Measurements from ENCODE around the gene SYT14. TPM values are rescaled to one million over a fixed set of nuclear protein-coding genes. Genes with fewer than 3 reads are reported as not detected.

Gene SYT14
- total and polyA plus RNA-seq, 2 of the 4 experiments (the other 2 are of a cell fraction), result 0.14 to 1.3 TPM

DNA sequence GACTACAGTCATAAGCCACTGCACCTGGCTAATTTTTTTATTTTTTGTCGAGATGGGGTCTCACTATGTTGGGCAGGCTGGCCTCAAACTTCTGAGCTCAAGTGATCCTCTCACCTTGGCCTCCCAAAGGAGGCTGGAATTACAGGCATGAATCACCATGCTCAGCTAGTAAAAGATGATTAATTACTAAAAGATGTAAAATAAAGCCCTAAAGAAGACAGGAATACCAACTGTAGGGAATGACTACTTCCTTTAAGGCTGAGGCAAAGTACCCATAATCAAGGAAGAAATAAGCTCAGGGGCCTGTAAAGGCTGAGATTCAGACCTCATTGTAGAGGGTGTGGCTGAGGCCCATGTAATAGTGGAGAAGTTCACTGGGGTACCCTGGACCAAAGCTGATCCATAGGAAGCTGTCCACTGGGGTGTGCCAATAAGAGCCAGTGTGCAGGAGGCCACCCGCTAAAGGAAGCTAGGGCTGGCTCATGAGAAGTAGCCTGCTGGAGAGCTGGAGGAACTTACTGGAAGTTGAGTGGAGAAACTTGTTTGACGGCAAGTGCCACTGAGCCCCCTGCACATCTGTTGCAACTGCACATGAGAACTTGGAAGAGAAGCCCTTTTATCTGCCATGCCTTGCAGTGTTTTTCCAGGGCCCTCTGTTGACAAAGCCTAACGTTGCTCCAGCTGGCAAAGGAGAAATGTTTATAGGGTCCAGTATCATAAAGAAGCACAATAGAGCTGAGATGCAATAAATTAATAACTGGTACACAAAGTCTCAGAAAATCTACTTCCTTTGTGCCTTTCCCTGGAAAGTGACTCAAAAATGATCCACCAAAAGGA is 276.8 kb downstream of the SYT14 start:
- BruUV-seq (replicated peaks), result no TSS peak
- Histone ChIP-seq H2AFZ (replicated peaks; ENCODE audit: low read length, poor library complexity) (no peak overlapping the region), H4K20me1 (ENCODE audit: insufficient read depth, low read length) (no peaks in the 10 kb centered on the region), H3K4me3 (ENCODE audit: insufficient read depth, low read depth, low read length) (no peak overlapping the region), H3K9me1 (ENCODE audit: insufficient read depth, low read length) (no peaks in the 10 kb centered on the region), H3K9me3 (ENCODE audit: control insufficient read depth, insufficient read depth, low read length) (no peaks in the 10 kb centered on the region), H3K4me2 (ENCODE audit: low read depth, low read length) (no peak overlapping the region), H2BK5ac (ENCODE audit: low read depth, low read length, poor library complexity, severe bottlenecking) (no peak overlapping the region), H2BK120ac (ENCODE audit: low read depth, low read length) (no peak overlapping the region), H3K56ac (ENCODE audit: extremely low read depth, insufficient read depth, low read length) (no peak overlapping the region), H3K14ac (replicated peaks; ENCODE audit: low read depth, low read length) (no peak overlapping the region; the same call in 1 of the 2 replicates), H3K9ac (ENCODE audit: low read depth, low read length) (no peak overlapping the region), H4K91ac (ENCODE audit: insufficient read depth, low read depth, low read length) (no peak overlapping the region), H3K27me3 (ENCODE audit: control insufficient read depth, insufficient read depth, low read length) (no peaks in the 10 kb centered on the region), H2AK5ac (ENCODE audit: low read depth, low read length) (no peak overlapping the region), H4K8ac (ENCODE audit: low read depth in 2 of 2, low read length in 2 of 2) (no peak overlapping the region), H4K5ac (ENCODE audit: low read depth, low read length) (no peak overlapping the region), H3K36me3 (ENCODE audit: control insufficient read depth, insufficient read depth, low read length) (no peaks in the 10 kb centered on the region), H3K79me1 (ENCODE audit: low read depth in 1 of 2, low read length in 2 of 2) (no peaks in the 10 kb centered on the region), H3K4ac (ENCODE audit: low read depth, low read length) (no peak overlapping the region), H3K27ac (ENCODE audit: insufficient read depth, low read length) (no peak overlapping the region), H2BK20ac (ENCODE audit: low read depth, low read length) (no peak overlapping the region), H3K18ac (ENCODE audit: low read depth, low read length) (no peak overlapping the region), H2BK15ac (ENCODE audit: low read depth, low read length) (no peak overlapping the region), H2AK9ac (replicated peaks; ENCODE audit: low read depth, low read length, poor library complexity) (no peak overlapping the region), H3K4me1 (ENCODE audit: control insufficient read depth, insufficient read depth, low read length) (no peaks in the 10 kb centered on the region), H3K23ac (ENCODE audit: low read depth, low read length) (no peak overlapping the region)
- ATAC-seq (ENCODE audit: low read depth) (no peak), DNase-seq (no peak)
- dilution Hi-C loops (cut with HindIII; ENCODE audit: low sequenced_read_pairs, unreplicated experiment) (no loop called here), in situ Hi-C loops (cut with MboI; ENCODE audit: low sequenced_read_pairs) (no loop called here), intact Hi-C loops (cut with micrococcal nuclease) (no loop called here)
- TF ChIP-seq RCOR1 (IDR thresholded peaks at IDR 0.05; ENCODE audit: insufficient replicate concordance, low read length), result no peak
- no peak for TF ChIP-seq CHD1 (IDR thresholded peaks at IDR 0.05; ENCODE audit: low read depth, low read length)
- no peak for TF ChIP-seq CEBPB (IDR thresholded peaks at IDR 0.05; ENCODE audit: low read depth, low read length)
- TF ChIP-seq, protein P1, sequence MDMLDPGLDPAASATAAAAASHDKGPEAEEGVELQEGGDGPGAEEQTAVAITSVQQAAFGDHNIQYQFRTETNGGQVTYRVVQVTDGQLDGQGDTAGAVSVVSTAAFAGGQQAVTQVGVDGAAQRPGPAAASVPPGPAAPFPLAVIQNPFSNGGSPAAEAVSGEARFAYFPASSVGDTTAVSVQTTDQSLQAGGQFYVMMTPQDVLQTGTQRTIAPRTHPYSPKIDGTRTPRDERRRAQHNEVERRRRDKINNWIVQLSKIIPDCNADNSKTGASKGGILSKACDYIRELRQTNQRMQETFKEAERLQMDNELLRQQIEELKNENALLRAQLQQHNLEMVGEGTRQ (IDR thresholded peaks at IDR 0.05; ENCODE audit: low read depth, low read length), result no peak
- TF ChIP-seq MAZ (IDR thresholded peaks at IDR 0.05; ENCODE audit: borderline replicate concordance, low read depth, low read length), result no peak
- TF ChIP-seq FOS (IDR thresholded peaks at IDR 0.05; ENCODE audit: low read depth, low read length), result no peak
- TF ChIP-seq SMC3 (IDR thresholded peaks at IDR 0.05; ENCODE audit: low read depth, low read length), result no peak
- TF ChIP-seq, protein P2, sequence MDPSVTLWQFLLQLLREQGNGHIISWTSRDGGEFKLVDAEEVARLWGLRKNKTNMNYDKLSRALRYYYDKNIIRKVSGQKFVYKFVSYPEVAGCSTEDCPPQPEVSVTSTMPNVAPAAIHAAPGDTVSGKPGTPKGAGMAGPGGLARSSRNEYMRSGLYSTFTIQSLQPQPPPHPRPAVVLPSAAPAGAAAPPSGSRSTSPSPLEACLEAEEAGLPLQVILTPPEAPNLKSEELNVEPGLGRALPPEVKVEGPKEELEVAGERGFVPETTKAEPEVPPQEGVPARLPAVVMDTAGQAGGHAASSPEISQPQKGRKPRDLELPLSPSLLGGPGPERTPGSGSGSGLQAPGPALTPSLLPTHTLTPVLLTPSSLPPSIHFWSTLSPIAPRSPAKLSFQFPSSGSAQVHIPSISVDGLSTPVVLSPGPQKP (IDR thresholded peaks at IDR 0.05; ENCODE audit: borderline replicate concordance, low read depth, low read length), result no peak
- no peak for TF ChIP-seq RFX5 (IDR thresholded peaks at IDR 0.05; ENCODE audit: low read depth, low read length)
- TF ChIP-seq, protein P3, sequence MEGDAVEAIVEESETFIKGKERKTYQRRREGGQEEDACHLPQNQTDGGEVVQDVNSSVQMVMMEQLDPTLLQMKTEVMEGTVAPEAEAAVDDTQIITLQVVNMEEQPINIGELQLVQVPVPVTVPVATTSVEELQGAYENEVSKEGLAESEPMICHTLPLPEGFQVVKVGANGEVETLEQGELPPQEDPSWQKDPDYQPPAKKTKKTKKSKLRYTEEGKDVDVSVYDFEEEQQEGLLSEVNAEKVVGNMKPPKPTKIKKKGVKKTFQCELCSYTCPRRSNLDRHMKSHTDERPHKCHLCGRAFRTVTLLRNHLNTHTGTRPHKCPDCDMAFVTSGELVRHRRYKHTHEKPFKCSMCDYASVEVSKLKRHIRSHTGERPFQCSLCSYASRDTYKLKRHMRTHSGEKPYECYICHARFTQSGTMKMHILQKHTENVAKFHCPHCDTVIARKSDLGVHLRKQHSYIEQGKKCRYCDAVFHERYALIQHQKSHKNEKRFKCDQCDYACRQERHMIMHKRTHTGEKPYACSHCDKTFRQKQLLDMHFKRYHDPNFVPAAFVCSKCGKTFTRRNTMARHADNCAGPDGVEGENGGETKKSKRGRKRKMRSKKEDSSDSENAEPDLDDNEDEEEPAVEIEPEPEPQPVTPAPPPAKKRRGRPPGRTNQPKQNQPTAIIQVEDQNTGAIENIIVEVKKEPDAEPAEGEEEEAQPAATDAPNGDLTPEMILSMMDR (conservative IDR thresholded peaks at IDR 0.05; ENCODE audit: low read depth, low read length), result no peak
- no peak for TF ChIP-seq NFE2L2 (IDR thresholded peaks at IDR 0.05; ENCODE audit: low read depth, low read length)
- TF ChIP-seq POLR2A (IDR thresholded peaks at IDR 0.05; ENCODE audit: low read depth, low read length), result no peak
- no peak for TF ChIP-seq RAD21 (IDR thresholded peaks at IDR 0.05; ENCODE audit: low read length)
- TF ChIP-seq MXI1 (IDR thresholded peaks at IDR 0.05; ENCODE audit: borderline replicate concordance, low read depth, low read length), result no peak
- TF ChIP-seq BHLHE40 (IDR thresholded peaks at IDR 0.05; ENCODE audit: low read depth, low read length), result no peak
- TF ChIP-seq MAFK (IDR thresholded peaks at IDR 0.05; ENCODE audit: low read depth, low read length), result no peak
- POLR2A ChIA-PET (ENCODE audit: unreplicated experiment), result no interaction called here
- 100% methylated on average over 1 of the region's 4 CpGs; no CpG with 5 or more reads in 1 of the 2 experiments for WGBS, 2 experiments (ENCODE audit: extremely low coverage in 2 of 2, insufficient read length in 1 of 2)
- CTCF ChIA-PET, result no interaction called here
